ENCODE results near the gene SREBF2.
"Not testable (repeated sequence)": the region's sequence is repeated elsewhere in the genome, so short reads cannot be mapped to it uniquely, and the experiment has no call there.

SREBF2 gene

GRCh38 chr22:41948928-41949296 lies 116.0 kb downstream of the SREBF2 start:
- not testable (repeated sequence) for DNase-seq

GRCh38 chr22:41949297-41949965 lies 116.5 kb downstream of the SREBF2 start:
- DNase-seq: no peak

- DNase-seq: no peak
These were observed 119.1 kb downstream of the SREBF2 start, which contains the start of gene SMIM45 for GRCh38 chr22:41951898-41952474. Gene SMIM45 (plus strand): TSS chr22:41952150.

- no peak for DNase-seq
These were observed 119.8 kb downstream of the SREBF2 start for GRCh38 chr22:41952713-41953112.
